ENCODE data around the gene MED13. TPM values are rescaled to one million over a fixed set of nuclear protein-coding genes. Genes with fewer than 3 reads are reported as not detected.

The MED13 gene
- total and polyA plus RNA-seq, 4 donors = 4.8 to 80.4 (median 47.5) TPM

- intact Hi-C loops (cut with DNase I) = loop anchor here in 1 of 2 donors (10.0 kb wide), 1 partner anchor 68 kb away; no protein-coding TSS in a partner anchor
- H3K4me3 ChIP-seq (ENCODE audit: low read length in 2 of 2) = no peak overlapping the region
- peaks cover 0 to 2% of the 10 kb centered on the region in 2 donors for H3K4me1 ChIP-seq (ENCODE audit: control insufficient read depth in 1 of 2, insufficient read depth in 2 of 2, low read length in 2 of 2)
- H3K27me3 ChIP-seq (ENCODE audit: control insufficient read depth in 1 of 2, insufficient read depth in 2 of 2, low read length in 1 of 2) = no peaks in the 10 kb centered on the region
- DNase-seq (no peak), ATAC-seq (ENCODE audit: low FRiP score) (no peak)
- no peak overlapping the region for H3K27ac ChIP-seq (ENCODE audit: low read depth in 1 of 2, low read length in 2 of 2)
- H3K9me3 ChIP-seq (ENCODE audit: control insufficient read depth, low read length) = no peaks in the 10 kb centered on the region
- WGBS, 2 donors = 85 to 89% methylated on average over 5 of the region's 5 CpGs
- H3K36me3 ChIP-seq (ENCODE audit: control insufficient read depth in 1 of 2, insufficient read depth in 2 of 2, low read length in 1 of 2) = peaks cover 0 to 9% of the 10 kb centered on the region in 2 donors
These were observed 78.2 kb downstream of the MED13 start for GRCh38 chr17:61986898-61987297.

- 57 to 67% methylated on average over 4 of the region's 4 CpGs for WGBS, 2 donors
- H3K4me3 ChIP-seq (ENCODE audit: low read length in 2 of 2) = no peak overlapping the region
- no peak overlapping the region for H3K27ac ChIP-seq (ENCODE audit: low read depth in 1 of 2, low read length in 2 of 2)
- DNase-seq = no peak
- peaks cover 0 to 2% of the 10 kb centered on the region in 2 donors for H3K4me1 ChIP-seq (ENCODE audit: control insufficient read depth in 1 of 2, insufficient read depth in 2 of 2, low read length in 2 of 2)
- intact Hi-C loops (cut with DNase I) = loop anchor here in 1 of 2 donors (10.0 kb wide), 1 partner anchor 70 kb away; no protein-coding TSS in a partner anchor
- H3K36me3 ChIP-seq (ENCODE audit: control insufficient read depth in 1 of 2, insufficient read depth in 2 of 2, low read length in 1 of 2) = peaks cover 0 to 7% of the 10 kb centered on the region in 2 donors
- no peaks in the 10 kb centered on the region for H3K27me3 ChIP-seq (ENCODE audit: control insufficient read depth in 1 of 2, insufficient read depth in 2 of 2, low read length in 1 of 2)
- H3K9me3 ChIP-seq (ENCODE audit: control insufficient read depth, low read length) = no peaks in the 10 kb centered on the region
- ATAC-seq (ENCODE audit: low FRiP score) = no peak
These were observed 80.3 kb downstream of the MED13 start for GRCh38 chr17:61984821-61985220.

DNA sequence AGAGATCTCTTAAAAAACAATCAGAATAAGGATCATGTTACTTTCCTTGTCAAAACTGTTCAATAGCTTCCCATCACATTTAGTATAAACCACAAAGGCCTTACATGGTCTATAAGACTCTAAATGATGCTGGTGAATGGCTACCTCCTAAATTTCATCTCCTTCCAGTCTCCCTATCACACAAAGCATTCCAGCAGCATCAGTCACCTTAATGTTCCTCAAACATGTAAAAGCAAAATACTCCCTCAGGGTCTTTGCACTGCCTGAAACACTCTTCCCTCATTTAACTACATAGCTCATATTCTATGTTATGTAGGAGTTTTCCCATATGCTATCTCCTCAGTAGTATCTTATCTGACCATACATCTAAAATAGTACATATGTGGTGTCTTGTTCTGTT lies 83.8 kb downstream of the MED13 start:
- Histone ChIP-seq H3K4me1 (ENCODE audit: control insufficient read depth in 1 of 2, insufficient read depth in 2 of 2, low read length in 2 of 2) (peaks cover 0 to 2% of the 10 kb centered on the region in 2 donors), H3K27me3 (ENCODE audit: control insufficient read depth in 1 of 2, insufficient read depth in 2 of 2, low read length in 1 of 2) (no peaks in the 10 kb centered on the region), H3K36me3 (ENCODE audit: control insufficient read depth in 1 of 2, insufficient read depth in 2 of 2, low read length in 1 of 2) (peaks cover 0 to 7% of the 10 kb centered on the region in 2 donors), H3K9me3 (ENCODE audit: control insufficient read depth, low read length) (no peaks in the 10 kb centered on the region), H3K27ac (ENCODE audit: low read depth in 1 of 2, low read length in 2 of 2) (no peak overlapping the region), H3K4me3 (ENCODE audit: low read length in 2 of 2) (no peak overlapping the region)
- intact Hi-C loops (cut with DNase I) = loop anchor here in 1 of 2 donors (10.0 kb wide), 1 partner anchor 73 kb away; no protein-coding TSS in a partner anchor
- ATAC-seq (ENCODE audit: low FRiP score) = no peak
- no peak for DNase-seq

DNA sequence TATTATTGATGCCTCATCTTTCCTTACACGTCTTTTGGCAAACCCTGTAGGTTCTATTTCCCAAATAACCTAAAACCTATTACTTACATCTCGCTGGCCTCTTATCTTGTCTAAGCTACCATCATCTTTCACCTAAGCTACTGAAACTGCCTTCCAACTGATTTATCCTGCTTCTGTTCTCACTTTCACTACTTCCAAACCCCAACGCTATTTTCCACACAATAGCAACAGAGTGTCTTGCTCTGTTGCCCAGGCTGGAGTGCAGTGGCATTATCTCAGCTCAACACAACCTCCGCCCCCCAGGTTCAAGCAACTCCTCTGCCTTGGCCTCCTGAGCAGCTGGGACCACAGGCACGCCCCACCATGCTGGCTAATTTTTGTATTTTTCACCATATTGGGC lies 84.5 kb downstream of the MED13 start:
- ATAC-seq (ENCODE audit: low FRiP score) (no peak), DNase-seq (no peak)
- Histone ChIP-seq H3K27me3 (ENCODE audit: control insufficient read depth in 1 of 2, insufficient read depth in 2 of 2, low read length in 1 of 2) (no peaks in the 10 kb centered on the region), H3K9me3 (ENCODE audit: control insufficient read depth, low read length) (no peaks in the 10 kb centered on the region), H3K36me3 (ENCODE audit: control insufficient read depth in 1 of 2, insufficient read depth in 2 of 2, low read length in 1 of 2) (peaks cover 0 to 7% of the 10 kb centered on the region in 2 donors), H3K4me3 (ENCODE audit: low read length in 2 of 2) (no peak overlapping the region), H3K4me1 (ENCODE audit: control insufficient read depth in 1 of 2, insufficient read depth in 2 of 2, low read length in 2 of 2) (peaks cover 0 to 2% of the 10 kb centered on the region in 2 donors), H3K27ac (ENCODE audit: low read depth in 1 of 2, low read length in 2 of 2) (peak overlapping the region in 1 of 2 donors; percentile 43)
- WGBS, 2 donors = 91% methylated on average over 5 of the region's 5 CpGs
- intact Hi-C loops (cut with DNase I) = loop anchor here in 1 of 2 donors (10.0 kb wide), 1 partner anchor 74 kb away; no protein-coding TSS in a partner anchor

GRCh38 chr17:61974115-61974514 lies 91.0 kb downstream of the MED13 start:
- 94 to 95% methylated on average over 7 of the region's 7 CpGs for WGBS, 2 donors
- no peaks in the 10 kb centered on the region for H3K4me1 ChIP-seq (ENCODE audit: control insufficient read depth in 1 of 2, insufficient read depth in 2 of 2, low read length in 2 of 2)
- no peaks in the 10 kb centered on the region for H3K27me3 ChIP-seq (ENCODE audit: control insufficient read depth in 1 of 2, insufficient read depth in 2 of 2, low read length in 1 of 2)
- H3K27ac ChIP-seq (ENCODE audit: low read depth in 1 of 2, low read length in 2 of 2) = no peak overlapping the region
- peak in 1 of 2 donors; percentile 54 for DNase-seq
- no peak for ATAC-seq (ENCODE audit: low FRiP score)
- no peaks in the 10 kb centered on the region for H3K9me3 ChIP-seq (ENCODE audit: control insufficient read depth, low read length)
- H3K36me3 ChIP-seq (ENCODE audit: control insufficient read depth in 1 of 2, insufficient read depth in 2 of 2, low read length in 1 of 2) = no peaks in the 10 kb centered on the region
- intact Hi-C loops (cut with DNase I) = no loop called here
- no peak overlapping the region for H3K4me3 ChIP-seq (ENCODE audit: low read length in 2 of 2)

- H3K9me3 ChIP-seq (ENCODE audit: control insufficient read depth, low read length) = no peaks in the 10 kb centered on the region
- H3K27ac ChIP-seq (ENCODE audit: low read depth in 1 of 2, low read length in 2 of 2) = no peak overlapping the region
- peaks cover 0 to 2% of the 10 kb centered on the region in 2 donors for H3K36me3 ChIP-seq (ENCODE audit: control insufficient read depth in 1 of 2, insufficient read depth in 2 of 2, low read length in 1 of 2)
- no peaks in the 10 kb centered on the region for H3K27me3 ChIP-seq (ENCODE audit: control insufficient read depth in 1 of 2, insufficient read depth in 2 of 2, low read length in 1 of 2)
- no peak overlapping the region for H3K4me3 ChIP-seq (ENCODE audit: low read length in 2 of 2)
- intact Hi-C loops (cut with DNase I) = no loop called here
- ATAC-seq (ENCODE audit: low FRiP score) (no peak), DNase-seq (no peak)
- no peaks in the 10 kb centered on the region for H3K4me1 ChIP-seq (ENCODE audit: control insufficient read depth in 1 of 2, insufficient read depth in 2 of 2, low read length in 2 of 2)
These were observed 92.8 kb downstream of the MED13 start for GRCh38 chr17:61972311-61972710.

DNA sequence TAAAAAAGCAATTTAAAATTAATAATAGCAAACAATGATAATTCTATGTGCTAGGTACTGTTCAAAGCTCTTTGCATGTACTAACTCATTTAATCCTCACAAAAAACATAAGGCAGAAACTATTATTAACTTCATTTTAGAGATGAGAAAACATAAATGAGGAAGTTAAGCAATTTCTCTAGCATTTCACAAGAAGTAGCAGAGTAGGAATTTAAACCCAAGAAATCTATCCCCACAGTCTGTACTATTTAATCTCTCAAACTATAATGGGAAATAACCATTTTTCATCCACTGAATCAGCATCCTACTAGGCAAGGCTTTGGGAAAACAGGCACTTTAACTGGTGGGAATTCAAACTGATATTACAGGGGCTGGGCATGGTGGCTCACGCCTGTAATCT lies 95.0 kb downstream of the MED13 start:
- Histone ChIP-seq H3K4me1 (ENCODE audit: control insufficient read depth in 1 of 2, insufficient read depth in 2 of 2, low read length in 2 of 2) (peaks cover 0 to 2% of the 10 kb centered on the region in 2 donors), H3K36me3 (ENCODE audit: control insufficient read depth in 1 of 2, insufficient read depth in 2 of 2, low read length in 1 of 2) (peaks cover 0 to 4% of the 10 kb centered on the region in 2 donors), H3K4me3 (ENCODE audit: low read length in 2 of 2) (no peak overlapping the region), H3K27ac (ENCODE audit: low read depth in 1 of 2, low read length in 2 of 2) (no peak overlapping the region), H3K27me3 (ENCODE audit: control insufficient read depth in 1 of 2, insufficient read depth in 2 of 2, low read length in 1 of 2) (no peaks in the 10 kb centered on the region), H3K9me3 (ENCODE audit: control insufficient read depth, low read length) (no peaks in the 10 kb centered on the region)
- DNase-seq (no peak), ATAC-seq (ENCODE audit: low FRiP score) (no peak)
- intact Hi-C loops (cut with DNase I) = no loop called here
- 91 to 94% methylated on average over 1 of the region's 1 CpG for WGBS, 2 donors

DNA sequence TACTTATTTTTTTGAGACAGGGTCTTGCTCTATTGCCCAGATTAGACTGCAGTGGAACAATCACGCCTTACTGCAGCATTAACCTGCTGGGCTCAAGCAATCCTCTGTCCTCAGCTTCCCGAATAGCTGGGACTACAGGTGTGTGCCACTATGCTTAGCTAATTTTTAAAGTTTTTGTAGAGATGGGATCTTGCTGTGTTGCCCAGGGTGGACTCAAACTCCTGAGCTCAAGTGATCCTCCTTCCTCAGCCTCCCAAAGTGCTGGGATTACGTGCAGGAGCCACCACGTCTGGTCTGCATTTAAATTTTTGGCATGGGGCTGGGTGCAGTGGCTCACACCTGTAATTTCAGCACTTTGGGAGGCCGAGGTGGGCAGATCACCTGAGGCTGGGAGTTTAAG lies 96.3 kb downstream of the MED13 start:
- intact Hi-C loops (cut with DNase I) = no loop called here
- H3K27me3 ChIP-seq (ENCODE audit: control insufficient read depth in 1 of 2, insufficient read depth in 2 of 2, low read length in 1 of 2) = no peaks in the 10 kb centered on the region

DNA sequence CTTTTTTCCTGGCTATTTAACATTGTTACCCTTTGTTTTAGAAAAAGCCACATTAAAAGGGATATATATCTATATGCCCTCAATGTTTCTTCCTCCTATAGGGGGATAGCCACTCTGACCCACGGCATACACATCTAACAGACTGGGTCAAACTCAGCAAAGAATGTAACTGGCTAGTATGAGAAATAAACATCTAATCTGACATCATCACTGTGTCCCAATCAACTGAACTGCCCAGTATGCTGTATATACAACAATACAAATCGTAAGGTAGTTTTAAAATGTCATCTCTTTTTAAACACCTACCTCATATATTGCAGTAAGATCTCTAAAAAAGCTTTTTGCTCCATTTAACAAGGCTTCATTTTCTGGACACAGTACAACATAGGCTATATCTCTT lies 97.3 kb downstream of the MED13 start:
- Histone ChIP-seq H3K27ac (ENCODE audit: low read depth in 1 of 2, low read length in 2 of 2) (no peak overlapping the region), H3K4me1 (ENCODE audit: control insufficient read depth in 1 of 2, insufficient read depth in 2 of 2, low read length in 2 of 2) (peaks cover 0 to 2% of the 10 kb centered on the region in 2 donors), H3K36me3 (ENCODE audit: control insufficient read depth in 1 of 2, insufficient read depth in 2 of 2, low read length in 1 of 2) (peaks cover 0 to 5% of the 10 kb centered on the region in 2 donors), H3K4me3 (ENCODE audit: low read length in 2 of 2) (no peak overlapping the region), H3K27me3 (ENCODE audit: control insufficient read depth in 1 of 2, insufficient read depth in 2 of 2, low read length in 1 of 2) (no peaks in the 10 kb centered on the region), H3K9me3 (ENCODE audit: control insufficient read depth, low read length) (no peaks in the 10 kb centered on the region)
- DNase-seq (no peak), ATAC-seq (ENCODE audit: low FRiP score) (no peak)
- intact Hi-C loops (cut with DNase I) = no loop called here
- WGBS, 2 donors = 82 to 85% methylated on average over 2 of the region's 2 CpGs

More for the DNA sequence above, 96.3 kb downstream of the MED13 start:
- 94 to 96% methylated on average over 5 of the region's 5 CpGs for WGBS, 2 donors
- Histone ChIP-seq H3K36me3 (ENCODE audit: control insufficient read depth in 1 of 2, insufficient read depth in 2 of 2, low read length in 1 of 2) (peaks cover 0 to 5% of the 10 kb centered on the region in 2 donors), H3K9me3 (ENCODE audit: control insufficient read depth, low read length) (no peaks in the 10 kb centered on the region), H3K27ac (ENCODE audit: low read depth in 1 of 2, low read length in 2 of 2) (no peak overlapping the region), H3K4me1 (ENCODE audit: control insufficient read depth in 1 of 2, insufficient read depth in 2 of 2, low read length in 2 of 2) (peaks cover 0 to 2% of the 10 kb centered on the region in 2 donors), H3K4me3 (ENCODE audit: low read length in 2 of 2) (no peak overlapping the region)
- DNase-seq = no peak
- no peak for ATAC-seq (ENCODE audit: low FRiP score)
